CD14-positive monocyte (primary cell): ENCODE results near the gene EFEMP2. TPM values are rescaled to one million over a fixed set of nuclear protein-coding genes. Genes with fewer than 3 reads are reported as not detected.

Experiments
- DNase-seq, 3 donors: peaks; one replicate each; pipeline ENCODE4 v3.0.0-alpha.2; 2011 to 2022
- H2AFZ ChIP-seq: 2 replicates; pipeline ENCODE4 v1.6.0; 2012; ENCODE audit warnings: mild to moderate bottlenecking, low read depth, low read length, inconsistent platforms; ENCODE audit not compliant: insufficient read depth, poor library complexity, severe bottlenecking
- H3K27ac ChIP-seq, 2 donors: 1 replicate in 1 of 2; 2 replicates in 1 of 2; pipeline ENCODE4 v1.5.1; 2012 to 2013; ENCODE audit warnings: low read length in 2 of 2, control low read depth in 1 of 2, inconsistent platforms in 1 of 2, low read depth in 1 of 2, mild to moderate bottlenecking in 1 of 2
- H3K27me3 ChIP-seq, 2 donors: one replicate each; pipeline versions ENCODE4 v1.6.0 to v1.6.1; 2011 to 2013; ENCODE audit warnings: low read length in 2 of 2; ENCODE audit not compliant: control insufficient read depth in 2 of 2, insufficient read depth in 2 of 2
- H3K36me3 ChIP-seq, 2 donors: replicated peaks in 1 of 2; 1 replicate in 1 of 2; 2 replicates in 1 of 2; pipeline versions ENCODE4 v1.5.1 to v1.6.1; 2012 to 2013; ENCODE audit warnings: low read length in 2 of 2, control low read depth in 1 of 2, inconsistent platforms in 1 of 2, mild to moderate bottlenecking in 1 of 2; ENCODE audit not compliant: insufficient read depth in 2 of 2, control insufficient read depth in 1 of 2
- H3K4me1 ChIP-seq, 2 donors: 1 replicate in 1 of 2; 2 replicates in 1 of 2; pipeline versions ENCODE4 v1.5.1 to v1.6.1; 2012 to 2013; ENCODE audit warnings: low read length in 2 of 2, control low read depth in 1 of 2, inconsistent platforms in 1 of 2, mild to moderate bottlenecking in 1 of 2, moderate library complexity in 1 of 2; ENCODE audit not compliant: insufficient read depth in 2 of 2, control insufficient read depth in 1 of 2
- H3K4me2 ChIP-seq: replicated peaks from 2 replicates; pipeline ENCODE3; 2012; ENCODE audit warnings: low read length, moderate library complexity, mild to moderate bottlenecking; ENCODE audit not compliant: poor library complexity, severe bottlenecking; ENCODE audit errors: extremely low read depth
- H3K4me3 ChIP-seq, 3 experiments: fragments of 200-600 bp in 1 of 3; sonication (generic) in 1 of 3; replicated peaks in 1 of 3; 1 replicate in 2 of 3; 2 replicates in 1 of 3; pipeline ENCODE4 v1.5.1; 2011 to 2013; ENCODE audit warnings: low read length in 3 of 3, mild to moderate bottlenecking in 3 of 3, control low read depth in 2 of 3, low read depth in 2 of 3, inconsistent platforms in 1 of 3, moderate library complexity in 1 of 3
- H3K79me2 ChIP-seq: 2 replicates; pipeline ENCODE4 v1.6.0; 2012; ENCODE audit warnings: mild to moderate bottlenecking, control low read depth, inconsistent platforms, low read length, moderate library complexity; ENCODE audit not compliant: insufficient read depth
- H3K9ac ChIP-seq: 2 replicates; pipeline ENCODE4 v1.6.0; 2017; ENCODE audit warnings: low read length, mild to moderate bottlenecking; ENCODE audit not compliant: insufficient read depth, poor library complexity, severe bottlenecking
- H3K9me3 ChIP-seq, 2 donors: replicated peaks in 1 of 2; 1 replicate in 1 of 2; 2 replicates in 1 of 2; pipeline versions ENCODE4 v1.5.1 to v1.6.1; 2012 to 2013; ENCODE audit warnings: low read length in 2 of 2, control low read depth in 1 of 2; ENCODE audit not compliant: control insufficient read depth in 1 of 2, insufficient read depth in 1 of 2
- H4K20me1 ChIP-seq: 2 replicates; pipeline ENCODE4 v1.6.0; 2012; ENCODE audit warnings: mild to moderate bottlenecking, low read length, control low read depth, moderate library complexity; ENCODE audit not compliant: insufficient read depth
- H3K27ac Mint-ChIP-seq, 7 donors: one replicate each; pipeline ENCODE4 v1.8.0; 2020; ENCODE audit warnings: mild to moderate bottlenecking in 7 of 7, mixed read lengths in 7 of 7, moderate library complexity in 6 of 7, inconsistent platforms in 2 of 7
- H3K27me3 Mint-ChIP-seq, 3 donors: one replicate each; pipeline ENCODE4 v1.8.0; 2021 to 2022; ENCODE audit warnings: low read depth in 3 of 3, mild to moderate bottlenecking in 3 of 3, mixed read lengths in 3 of 3, moderate library complexity in 3 of 3, inconsistent platforms in 1 of 3
- H3K36me3 Mint-ChIP-seq, 2 donors: one replicate each; pipeline ENCODE4 v1.8.0; 2020; ENCODE audit warnings: mixed read lengths in 2 of 2, inconsistent platforms in 1 of 2, mild to moderate bottlenecking in 1 of 2
- H3K4me1 Mint-ChIP-seq: one replicate; pipeline ENCODE4 v1.8.0; 2020; ENCODE audit warnings: mild to moderate bottlenecking, mixed read lengths
- H3K4me3 Mint-ChIP-seq, 2 donors: one replicate each; pipeline ENCODE4 v1.8.0; 2020; ENCODE audit warnings: mild to moderate bottlenecking in 2 of 2, mixed read lengths in 2 of 2, moderate library complexity in 1 of 2
- H3K9me3 Mint-ChIP-seq, 7 donors: one replicate each; pipeline ENCODE4 v1.8.0; 2020 to 2022; ENCODE audit warnings: mixed read lengths in 7 of 7, mild to moderate bottlenecking in 6 of 7, moderate library complexity in 6 of 7, inconsistent platforms in 2 of 7
- CTCF ChIP-seq: fragments of 200-600 bp; IDR thresholded peaks from one replicate; pipeline ENCODE4 v1.8.0; 2022; ENCODE audit warnings: antibody characterized with exemption, mild to moderate bottlenecking
- WGBS: methylation state at CpG from one replicate; pipeline ENCODE4 v1.1.5; 2013; ENCODE audit warnings: missing lambda C conversion rate; ENCODE audit not compliant: insufficient coverage; 5-methylcytosine and 5-hydroxymethylcytosine counted together
- intact Hi-C, 2 donors: fragments of 100-400 bp; cut with micrococcal nuclease; formaldehyde crosslinking; loops; one replicate each; pipeline versions ENCODE4 v1.15.0 to v1.15.1; 2023
- polyA plus RNA-seq, 3 donors: library from polyadenylated mRNA; depleted of rRNA in 1 of 3; unstranded in 2 of 3; stranded (reverse) in 1 of 3; fragments of 300-500 nt in 2 of 3; fragments of >200 nt in 1 of 3; fragmentation: Illumina TruSeq in 2 of 3; gene quantifications; 1 replicate in 2 of 3; 2 replicates in 1 of 3; pipeline ENCODE4 v1.2.3, GENCODE V29; 2012 to 2021

The EFEMP2 gene
- polyA plus RNA-seq, 3 donors, result 0.44 to 14.7 TPM; not detected in 1

GRCh38 chr11:65879617-65880016 is 7.0 kb upstream of the EFEMP2 start, which contains the start of gene CTSW:
Gene CTSW, plus strand, starts transcription at chr11:65879837. Its CDS starts 18 bp downstream, at chr11:65879855.
- H3K27ac ChIP-seq, result no peak within 1 kb of the TSS
- intact Hi-C loops, result loop anchor here in 1 of 2 donors (5.0 kb wide), 1 partner anchor 108 kb away; no protein-coding TSS in a partner anchor
- Mint-ChIP-seq H3K36me3 (peaks cover 24 to 30% of the 10 kb centered on the region in 2 donors), H3K9me3 (peaks cover 0 to 2% (median 0%) of the 10 kb centered on the region in 7 donors), H3K27me3 (peaks cover 0 to 3% (median 2%) of the 10 kb centered on the region in 3 donors), H3K4me3 (peak within 1 kb of the TSS; percentile 48 to 64), H3K27ac (peak within 1 kb of the TSS in 4 of 7 donors; percentile 33 to 71 (median 54)), H3K4me1 (peaks cover 21% of the 10 kb centered on the region)
- no peak for TF ChIP-seq CTCF
- peak in 1 of 3 donors; percentile 10 for DNase-seq
- H3K36me3 ChIP-seq, result peaks cover 25% of the 10 kb centered on the region in 2 donors
- 0% methylated on average over 6 of the region's 7 CpGs for WGBS
- no peaks in the 10 kb centered on the region for H3K79me2 ChIP-seq
- peak within 1 kb of the TSS; percentile 65 for H2AFZ ChIP-seq
- peak within 1 kb of the TSS; percentile 21 for H3K9ac ChIP-seq
- no peaks in the 10 kb centered on the region for H3K9me3 ChIP-seq
- H3K4me2 ChIP-seq, result peak within 1 kb of the TSS; percentile 46
- peak within 1 kb of the TSS in 1 of 3 experiments; percentile 28 for H3K4me3 ChIP-seq
- peaks cover 9 to 17% of the 10 kb centered on the region in 2 donors for H3K4me1 ChIP-seq
- no peaks in the 10 kb centered on the region for H3K27me3 ChIP-seq
- H4K20me1 ChIP-seq, result peaks cover 9% of the 10 kb centered on the region

GRCh38 chr11:65873318-65874156 is 937 bp upstream of the EFEMP2 start:
- Histone ChIP-seq H3K4me3 (peak overlapping the region; percentile 46 to 79 (median 58)), H3K36me3 (no peaks in the 10 kb centered on the region), H3K4me1 (peaks cover 20 to 35% of the 10 kb centered on the region in 2 donors), H3K27me3 (no peaks in the 10 kb centered on the region), H2AFZ (peak overlapping the region; percentile 68), H3K9me3 (no peaks in the 10 kb centered on the region), H3K4me2 (peak overlapping the region; percentile 97), H3K9ac (peak overlapping the region; percentile 61), H3K79me2 (no peaks in the 10 kb centered on the region), H4K20me1 (no peaks in the 10 kb centered on the region), H3K27ac (peak overlapping the region in 1 of 2 donors; percentile 60)
- Mint-ChIP-seq H3K4me3 (peak overlapping the region; percentile 91 to 97), H3K27ac (peak overlapping the region; percentile 78 to 96 (median 83)), H3K9me3 (peaks cover 0 to 4% (median 0%) of the 10 kb centered on the region in 7 donors), H3K27me3 (peaks cover 8 to 30% (median 27%) of the 10 kb centered on the region in 3 donors), H3K36me3 (no peaks in the 10 kb centered on the region), H3K4me1 (peaks cover 24% of the 10 kb centered on the region)
- intact Hi-C loops, result loop anchor here in 1 of 2 donors (2.0 kb wide), 1 partner anchor 15 kb away; the partner anchor contains the start of gene CFL1
- peak; percentile 92 to 95 (median 92) for DNase-seq
- WGBS, result 0% methylated on average over 35 of the region's 54 CpGs
- no peak for TF ChIP-seq CTCF
